Mononuclear cell (primary cell): ENCODE measurements around the gene ANAPC16. TPM values are rescaled to one million over a fixed set of nuclear protein-coding genes. Genes with fewer than 3 reads are reported as not detected.

Experiments
- H3K27me3 ChIP-seq: 2 replicates; pipeline ENCODE4 v1.6.0; 2011; ENCODE audit warnings: low read length, control low read depth; ENCODE audit not compliant: insufficient read depth
- H3K4me1 ChIP-seq: 2 replicates; pipeline ENCODE4 v1.5.1; 2011; ENCODE audit warnings: mild to moderate bottlenecking, low read length, control low read depth; ENCODE audit not compliant: insufficient read depth
- H3K4me3 ChIP-seq: 2 replicates; pipeline ENCODE4 v1.5.1; 2011; ENCODE audit warnings: mild to moderate bottlenecking, low read length, moderate library complexity
- H3K9me3 ChIP-seq: 2 replicates; pipeline ENCODE4 v1.5.1; 2011; ENCODE audit warnings: low read depth, mild to moderate bottlenecking, control low read depth, low read length
- total RNA-seq: library from RNA; depleted of rRNA; stranded (reverse); fragments of >200 nt; gene quantifications from one replicate; pipeline ENCODE4 v1.2.3, GENCODE V29; 2012

The ANAPC16 gene
- total RNA-seq, 1 donor = 92.6 TPM

GRCh38 chr10:72227826-72228225 lies 12.0 kb downstream of the ANAPC16 start:
- H3K9me3 ChIP-seq = no peaks in the 10 kb centered on the region
- H3K27me3 ChIP-seq = no peaks in the 10 kb centered on the region
- H3K4me3 ChIP-seq = no peak overlapping the region
- H3K4me1 ChIP-seq = peaks cover 27% of the 10 kb centered on the region

GRCh38 chr10:72228318-72228751 lies 12.5 kb downstream of the ANAPC16 start:
- Histone ChIP-seq H3K9me3 (no peaks in the 10 kb centered on the region), H3K27me3 (no peaks in the 10 kb centered on the region), H3K4me3 (no peak overlapping the region), H3K4me1 (peaks cover 22% of the 10 kb centered on the region)

GRCh38 chr10:72229261-72230251 lies 13.7 kb downstream of the ANAPC16 start:
- H3K9me3 ChIP-seq = no peaks in the 10 kb centered on the region
- peaks cover 11% of the 10 kb centered on the region for H3K4me1 ChIP-seq
- H3K27me3 ChIP-seq = no peaks in the 10 kb centered on the region
- no peak overlapping the region for H3K4me3 ChIP-seq

GRCh38 chr10:72233621-72234020 lies 17.8 kb downstream of the ANAPC16 start:
- peaks cover 6% of the 10 kb centered on the region for H3K4me1 ChIP-seq
- H3K9me3 ChIP-seq = no peaks in the 10 kb centered on the region
- no peaks in the 10 kb centered on the region for H3K27me3 ChIP-seq
- H3K4me3 ChIP-seq = no peak overlapping the region

GRCh38 chr10:72234560-72235095 lies 18.8 kb downstream of the ANAPC16 start:
- Histone ChIP-seq H3K4me3 (no peak overlapping the region), H3K9me3 (no peaks in the 10 kb centered on the region), H3K4me1 (peaks cover 12% of the 10 kb centered on the region), H3K27me3 (no peaks in the 10 kb centered on the region)

- H3K4me3 ChIP-seq = no peak overlapping the region
- H3K9me3 ChIP-seq = no peaks in the 10 kb centered on the region
- peaks cover 14% of the 10 kb centered on the region for H3K4me1 ChIP-seq
- no peaks in the 10 kb centered on the region for H3K27me3 ChIP-seq
These were observed 19.9 kb downstream of the ANAPC16 start for GRCh38 chr10:72235544-72236279.

- Histone ChIP-seq H3K4me1 (peaks cover 22% of the 10 kb centered on the region), H3K4me3 (no peak overlapping the region), H3K27me3 (no peaks in the 10 kb centered on the region), H3K9me3 (no peaks in the 10 kb centered on the region)
These were observed 22.8 kb downstream of the ANAPC16 start for GRCh38 chr10:72238392-72239175.

- Histone ChIP-seq H3K9me3 (no peaks in the 10 kb centered on the region), H3K4me3 (no peak overlapping the region), H3K27me3 (no peaks in the 10 kb centered on the region), H3K4me1 (peaks cover 31% of the 10 kb centered on the region)
These were observed 23.6 kb downstream of the ANAPC16 start for GRCh38 chr10:72239409-72239808.

- no peak overlapping the region for H3K4me3 ChIP-seq
- H3K4me1 ChIP-seq = peaks cover 40% of the 10 kb centered on the region
- H3K9me3 ChIP-seq = no peaks in the 10 kb centered on the region
- H3K27me3 ChIP-seq = no peaks in the 10 kb centered on the region
These were observed 24.6 kb downstream of the ANAPC16 start for GRCh38 chr10:72240371-72240770.

GRCh38 chr10:72241691-72242252 lies 26.0 kb downstream of the ANAPC16 start:
- Histone ChIP-seq H3K4me3 (no peak overlapping the region), H3K4me1 (peaks cover 52% of the 10 kb centered on the region), H3K27me3 (no peaks in the 10 kb centered on the region), H3K9me3 (no peaks in the 10 kb centered on the region)

GRCh38 chr10:72242675-72243074 lies 26.9 kb downstream of the ANAPC16 start:
- H3K4me1 ChIP-seq = peaks cover 61% of the 10 kb centered on the region

GRCh38 chr10:72243822-72244437 lies 28.1 kb downstream of the ANAPC16 start:
- Histone ChIP-seq H3K27me3 (no peaks in the 10 kb centered on the region), H3K4me3 (no peak overlapping the region), H3K9me3 (no peaks in the 10 kb centered on the region), H3K4me1 (peaks cover 69% of the 10 kb centered on the region)

More at GRCh38 chr10:72242675-72243074, 26.9 kb downstream of the ANAPC16 start:
- H3K27me3 ChIP-seq = no peaks in the 10 kb centered on the region
- H3K4me3 ChIP-seq = no peak overlapping the region
- no peaks in the 10 kb centered on the region for H3K9me3 ChIP-seq

- Histone ChIP-seq H3K27me3 (no peaks in the 10 kb centered on the region), H3K9me3 (no peaks in the 10 kb centered on the region), H3K4me3 (no peak overlapping the region), H3K4me1 (peaks cover 68% of the 10 kb centered on the region)
These were observed 28.8 kb downstream of the ANAPC16 start for GRCh38 chr10:72244573-72245038.
